Measurements from ENCODE around the gene PRKD2.

PRKD2 gene

DNA sequence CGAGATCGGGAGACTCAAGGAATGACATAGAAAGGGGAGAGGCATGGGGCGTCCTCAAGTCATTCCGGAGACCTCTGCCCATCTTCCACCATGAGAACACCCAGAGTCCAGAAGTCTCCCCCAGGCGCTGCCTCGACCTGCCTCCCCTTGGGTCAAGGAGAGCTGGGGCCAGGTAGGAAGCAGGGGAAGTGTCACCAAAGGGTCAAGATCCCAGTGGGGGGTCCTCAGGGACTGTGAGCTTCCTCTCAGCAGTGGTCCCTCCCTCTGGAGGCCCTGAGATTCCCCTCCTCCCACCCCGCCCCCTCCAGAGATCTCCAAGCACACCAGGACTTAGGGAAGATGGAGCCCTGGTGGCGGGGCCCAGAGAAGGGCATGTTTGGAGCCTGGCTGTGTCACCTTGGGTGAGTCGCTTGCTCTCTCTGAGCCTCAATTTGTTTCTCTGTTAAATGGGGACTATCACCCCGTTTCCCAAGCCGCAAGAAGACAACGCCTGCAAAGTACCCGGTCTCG, 56.9 kb downstream of the PRKD2 start:
- DNase-seq, result peak; percentile 1

DNA sequence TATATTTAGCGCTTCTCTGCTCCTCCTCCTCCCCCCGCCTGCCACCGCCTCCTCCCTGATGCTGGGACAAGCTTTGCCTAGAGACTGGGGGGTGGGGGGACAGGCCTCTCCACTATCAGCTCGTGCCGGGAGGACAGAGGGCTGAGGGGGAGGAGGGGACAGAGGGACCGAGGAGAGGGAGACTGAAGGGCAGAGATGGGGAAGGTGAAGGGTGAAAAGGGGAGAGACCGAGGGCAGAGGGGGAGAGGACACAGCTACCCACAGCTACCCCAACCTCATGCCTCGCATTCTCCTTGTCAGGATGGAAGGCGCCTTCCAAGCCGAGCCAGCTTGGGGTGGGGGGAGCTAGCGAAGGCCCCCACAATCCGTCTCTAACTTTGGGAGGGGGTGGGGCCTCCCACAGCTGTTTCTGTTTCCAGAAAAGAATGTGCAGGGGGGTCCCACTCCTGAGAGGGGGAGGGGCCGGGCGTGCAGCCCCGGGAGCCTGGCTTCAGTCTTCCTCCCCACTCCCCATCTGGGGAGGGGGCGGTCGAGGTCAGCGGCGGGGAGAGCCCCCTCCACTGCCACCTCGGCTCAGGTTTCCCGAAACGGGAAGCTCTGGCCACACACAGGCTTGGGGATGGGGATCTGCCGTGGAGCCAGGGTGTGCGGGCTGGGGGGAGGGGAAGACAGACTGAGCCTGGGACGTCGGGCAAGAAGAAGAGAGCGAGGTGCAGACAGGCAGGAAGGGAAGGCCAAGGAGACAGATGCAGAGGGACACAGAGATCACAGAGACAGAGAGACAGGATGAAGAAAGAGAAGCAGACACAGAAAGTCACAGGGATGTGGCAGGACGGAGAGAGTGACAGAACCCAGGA, 57.5 kb downstream of the PRKD2 start:
- DNase-seq, result no peak

DNA sequence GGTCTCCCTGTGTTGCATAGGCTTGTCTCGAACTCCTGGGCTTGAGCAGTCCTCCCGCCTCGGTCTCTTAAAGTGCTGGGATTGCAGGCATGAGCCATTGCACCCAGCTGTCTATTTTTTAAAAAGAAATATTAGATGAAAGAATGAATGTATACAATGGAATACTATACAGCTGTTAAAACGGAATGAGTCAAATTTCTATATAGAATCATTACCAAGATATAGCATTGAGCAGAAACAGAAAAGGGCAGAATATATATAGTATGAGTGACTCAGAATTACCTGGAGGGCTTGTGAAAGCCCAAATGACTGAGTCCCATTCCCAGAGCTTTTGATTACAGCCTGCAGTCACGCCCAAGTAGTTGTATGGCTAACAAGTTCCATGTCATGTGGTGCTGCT, 60.4 kb downstream of the PRKD2 start:
- no peak for DNase-seq

DNA sequence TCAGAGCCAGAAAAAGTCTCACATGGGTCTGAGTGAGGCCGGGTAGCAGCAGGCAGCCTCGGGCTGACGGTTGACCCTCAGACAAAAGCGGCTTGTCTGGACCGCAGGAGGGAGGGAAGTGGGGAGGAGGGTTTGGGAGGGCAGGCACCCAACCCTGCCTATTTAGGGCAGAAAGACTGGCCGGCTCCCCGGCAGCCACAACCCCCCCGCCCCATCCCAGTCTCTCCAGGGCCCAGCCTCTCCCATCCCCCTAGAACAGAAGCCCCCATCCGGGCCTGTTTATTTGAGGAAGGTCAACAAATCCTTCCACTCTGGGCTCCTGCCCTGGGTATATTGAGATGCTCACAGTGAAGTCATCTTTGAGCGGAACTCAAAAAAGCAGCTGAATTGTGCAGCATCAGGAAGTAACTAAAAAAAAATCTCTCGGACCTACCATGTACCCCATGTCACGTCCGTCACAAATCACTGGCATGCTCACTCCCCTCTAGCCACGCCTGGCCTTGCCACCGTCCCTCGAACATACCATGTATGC, 62.2 kb downstream of the PRKD2 start:
- no peak for DNase-seq

DNA sequence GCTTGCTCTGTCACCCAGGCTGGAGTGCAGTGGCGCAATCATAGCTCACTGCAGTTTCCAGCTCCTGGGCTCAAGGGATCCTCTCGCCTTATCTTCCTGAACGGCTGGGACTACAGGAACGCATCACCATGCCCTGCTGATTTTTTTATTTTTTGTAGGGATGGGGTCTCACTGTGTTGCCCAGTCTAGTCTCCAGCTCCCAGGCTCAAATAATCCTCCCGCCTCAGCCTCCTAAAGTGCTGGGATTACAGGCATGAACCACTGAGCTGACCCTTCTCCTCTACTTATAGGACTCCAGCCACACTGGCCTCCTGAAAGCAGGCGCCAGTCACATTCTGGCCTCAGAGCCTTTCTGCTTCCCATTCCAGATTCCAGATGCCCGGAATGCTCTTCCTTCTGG, 66.5 kb downstream of the PRKD2 start:
- no peak for DNase-seq

GRCh38 chr19:46648961-46649960, 67.7 kb downstream of the PRKD2 start:
- DNase-seq, result no peak

DNA sequence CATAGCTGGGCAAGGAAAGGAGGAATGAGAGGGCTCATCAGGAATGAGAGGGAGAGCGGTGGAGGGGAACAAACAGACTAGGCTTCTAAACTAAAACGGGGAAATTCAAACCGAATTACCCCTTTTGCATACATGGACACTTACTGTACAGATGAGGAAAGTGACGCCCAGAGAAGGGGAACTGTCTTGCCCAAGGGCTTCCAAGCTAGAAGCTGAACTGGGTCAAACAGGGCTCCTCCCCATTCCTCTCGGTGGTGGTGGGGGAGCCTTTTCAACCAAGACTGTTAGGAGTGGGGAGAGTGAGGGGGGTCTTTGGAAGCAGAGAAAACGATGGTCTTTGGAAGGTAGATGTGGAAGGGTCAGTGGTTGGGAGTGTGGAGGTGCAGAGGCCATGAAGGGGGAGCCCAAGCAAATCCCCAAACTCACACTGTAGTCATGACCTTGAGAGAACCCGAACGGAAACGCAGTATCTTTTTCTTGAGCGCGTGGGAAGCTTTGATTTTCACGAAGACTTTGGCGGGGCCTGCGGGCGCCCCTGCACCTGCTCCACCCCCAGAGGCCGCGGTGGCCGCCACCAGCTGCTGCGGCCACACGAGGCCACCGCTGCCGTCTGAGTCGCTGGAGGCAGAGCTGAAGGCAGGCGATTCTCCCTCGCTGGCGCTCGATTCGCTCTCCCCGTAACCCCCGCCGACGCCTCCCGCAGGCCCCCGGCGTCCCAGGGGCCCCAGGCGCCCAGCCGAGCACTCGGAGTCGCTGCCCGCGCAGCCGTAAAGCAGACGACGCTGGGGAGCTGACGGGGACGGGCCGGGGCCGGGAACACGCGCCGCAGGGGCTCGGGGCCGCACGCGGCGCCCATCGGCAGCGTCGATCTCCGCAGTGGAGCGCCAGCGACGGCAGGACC, 68.6 kb downstream of the PRKD2 start:
- DNase-seq, result no peak

DNA sequence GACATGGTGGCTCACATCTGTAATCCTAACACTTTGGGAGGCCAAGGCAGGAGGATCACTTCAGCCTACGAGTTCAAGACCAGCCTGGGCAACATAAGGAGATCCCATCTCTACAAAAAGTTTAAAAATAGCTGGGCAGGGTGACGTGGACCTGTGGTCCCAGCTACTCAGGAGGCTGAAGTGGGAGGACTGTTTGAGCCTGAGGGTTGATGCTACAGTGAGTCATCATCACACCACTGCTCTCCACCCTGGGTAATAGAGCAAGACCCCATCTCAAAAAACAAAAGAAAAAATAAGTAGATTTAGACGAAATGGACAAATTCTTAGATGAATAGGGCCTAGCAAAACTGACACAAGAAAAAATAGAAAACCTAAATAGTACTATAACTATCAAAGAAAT, 70.5 kb downstream of the PRKD2 start:
- DNase-seq, result no peak

DNA sequence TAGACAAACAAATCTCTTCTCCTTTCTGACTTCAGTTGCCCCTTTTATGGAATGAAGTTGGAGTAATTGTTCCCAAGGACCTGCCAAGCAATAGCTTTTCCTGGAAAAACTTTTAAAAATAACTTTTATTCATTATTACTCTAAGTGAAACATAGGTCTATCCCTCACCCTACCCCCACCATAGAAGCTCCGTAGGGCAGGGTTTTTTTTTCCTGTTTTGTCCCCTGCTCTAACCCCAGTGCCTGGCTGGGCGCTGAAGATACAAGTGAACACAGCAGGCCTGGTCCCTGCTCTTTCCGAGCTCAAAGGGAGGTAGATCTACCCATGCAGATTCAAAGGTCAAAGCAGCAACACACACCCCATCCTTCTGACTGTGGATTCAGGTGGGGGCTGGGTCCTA, 72.2 kb downstream of the PRKD2 start:
- no peak for DNase-seq

- no peak for DNase-seq
Measured at GRCh38 chr19:46640656-46641055, 76.3 kb downstream of the PRKD2 start.

DNA sequence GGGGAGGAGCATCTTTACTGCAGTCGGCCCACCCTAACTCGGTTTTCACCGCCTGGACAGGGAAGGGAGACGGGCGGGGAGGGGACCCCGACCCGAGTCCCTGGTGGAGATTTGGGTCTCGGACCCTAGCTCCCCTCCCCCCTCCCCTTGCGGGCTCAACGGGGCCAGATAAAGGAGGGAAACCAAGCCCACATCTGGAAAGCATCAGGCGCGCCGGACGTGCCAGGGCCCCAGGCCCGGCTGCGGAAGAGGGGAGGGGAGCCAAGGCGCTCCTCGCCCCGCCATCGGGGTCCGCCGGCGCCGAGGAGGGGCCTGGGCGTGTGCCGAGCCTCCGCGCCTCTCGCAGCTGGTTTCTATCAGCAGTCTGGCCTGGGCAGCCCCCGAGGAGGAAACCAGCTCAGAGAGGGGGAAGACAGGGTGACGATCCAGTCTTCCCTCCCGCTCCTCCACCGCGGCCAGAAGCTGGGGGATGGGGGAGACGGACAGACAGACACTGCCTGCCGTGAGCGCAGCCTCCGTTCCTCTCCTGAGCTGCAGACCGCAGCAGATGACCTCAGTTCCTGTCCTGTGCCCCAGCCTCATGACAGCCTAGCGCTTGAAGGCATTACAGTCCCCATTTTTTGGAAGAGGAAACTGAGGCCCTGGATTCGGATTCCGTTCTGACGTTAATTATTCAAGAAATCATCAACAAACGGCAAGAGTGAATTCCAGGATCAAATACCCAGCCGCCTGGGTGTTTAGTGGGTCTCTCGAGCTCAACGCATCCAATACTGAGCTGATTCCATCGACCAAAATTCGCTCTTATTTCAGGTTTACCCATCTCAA, 77.3 kb downstream of the PRKD2 start:
- DNase-seq, result no peak

GRCh38 chr19:46637224-46637623, 79.7 kb downstream of the PRKD2 start:
- DNase-seq, result no peak

DNA sequence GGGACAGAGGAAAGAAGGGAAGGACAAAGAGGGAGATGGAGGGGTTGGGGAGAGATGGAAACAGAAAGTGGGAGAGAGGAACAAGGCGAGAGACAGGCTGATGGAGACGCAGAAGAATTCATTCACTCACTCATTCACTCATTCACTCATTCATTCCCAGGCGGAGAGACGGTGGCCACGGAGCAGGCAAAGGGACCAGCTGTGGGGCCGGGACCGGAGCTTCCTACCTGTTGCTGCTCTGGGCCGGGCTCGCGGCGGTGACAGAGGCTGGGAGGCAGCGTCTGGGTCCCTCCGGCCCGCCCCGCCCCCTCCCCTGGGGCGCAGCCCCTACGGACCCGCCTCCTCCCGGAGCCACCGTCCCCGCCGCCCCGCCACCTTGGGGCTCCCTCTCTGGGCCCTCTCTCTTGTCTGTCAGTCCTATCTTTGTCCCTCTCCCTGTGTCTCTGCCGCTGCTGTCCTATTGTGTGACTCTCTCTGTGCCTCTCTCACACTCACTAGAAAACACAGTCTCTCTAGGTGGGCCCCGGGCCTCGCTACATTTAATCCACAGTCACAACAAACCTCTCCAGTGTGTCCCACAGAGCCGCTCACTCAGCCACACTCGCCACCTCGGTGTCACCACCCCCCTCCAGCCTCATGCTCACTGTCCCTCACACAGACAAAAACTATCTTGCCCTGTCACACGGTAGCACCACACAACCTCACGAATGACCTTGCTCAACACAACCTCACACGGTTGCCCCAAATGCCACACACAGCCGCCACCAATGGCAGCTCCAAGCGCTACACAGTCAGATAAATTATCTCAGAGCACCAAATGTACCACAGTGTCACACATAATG, 80.8 kb downstream of the PRKD2 start, which contains the start of gene GNG8:
TSS of gene GNG8 (minus strand) at position 283 of the 842 bp plus-strand sequence. CDS start 1,520 bp downstream, outside the sequence.
- no peak for DNase-seq

DNA sequence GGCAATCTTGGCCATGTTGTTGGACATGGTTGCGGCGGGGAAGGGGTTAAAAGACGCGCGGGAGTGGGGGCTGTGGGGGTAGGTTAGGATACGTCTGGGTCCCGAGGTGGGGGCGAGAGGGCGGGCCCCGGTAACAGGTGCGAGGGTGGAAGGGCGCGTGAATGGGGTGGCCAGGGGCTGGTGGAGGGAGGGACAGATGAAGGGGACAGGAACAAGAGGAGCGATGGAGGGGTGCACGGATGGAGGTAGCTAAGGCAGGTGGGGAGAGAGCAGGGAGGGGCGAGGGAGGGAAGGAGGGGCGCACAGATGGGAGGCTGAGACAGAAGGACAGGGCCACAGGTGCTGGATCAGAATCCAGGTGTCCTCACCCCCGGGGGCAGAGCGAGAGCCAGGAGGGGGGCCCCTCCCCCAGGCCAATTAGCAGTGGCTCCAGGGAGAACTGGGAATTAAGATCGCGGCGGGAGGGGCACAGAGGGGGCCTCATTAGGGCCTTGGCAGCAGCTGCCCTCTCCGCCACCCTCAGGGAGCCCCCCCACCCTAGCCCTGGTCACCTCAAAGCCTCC, 82.2 kb downstream of the PRKD2 start:
- no peak for DNase-seq

- no peak for DNase-seq
Measured at GRCh38 chr19:46634045-46634655, 82.8 kb downstream of the PRKD2 start.

DNA sequence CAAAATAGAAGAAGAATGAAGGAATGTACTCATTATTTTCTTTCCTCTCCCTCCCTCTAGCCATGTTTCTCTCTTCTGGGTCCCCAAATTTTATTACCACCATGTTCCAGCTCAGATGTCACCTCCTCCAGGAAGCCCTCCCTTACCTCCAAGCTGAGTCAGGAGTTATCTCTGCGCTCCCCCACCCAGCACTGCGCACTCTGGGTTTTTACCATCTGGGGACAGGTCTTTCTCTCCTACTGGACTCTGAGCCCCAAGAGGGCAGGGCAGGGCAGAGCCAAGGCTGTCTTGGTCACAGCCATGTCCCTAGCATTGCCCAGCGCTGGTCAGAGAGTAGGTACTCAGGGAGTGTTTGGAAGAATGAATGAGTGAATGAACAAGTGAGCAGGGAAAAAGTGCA, 83.8 kb downstream of the PRKD2 start:
- DNase-seq, result no peak

GRCh38 chr19:46631481-46631880, 85.4 kb downstream of the PRKD2 start:
- no peak for DNase-seq

DNA sequence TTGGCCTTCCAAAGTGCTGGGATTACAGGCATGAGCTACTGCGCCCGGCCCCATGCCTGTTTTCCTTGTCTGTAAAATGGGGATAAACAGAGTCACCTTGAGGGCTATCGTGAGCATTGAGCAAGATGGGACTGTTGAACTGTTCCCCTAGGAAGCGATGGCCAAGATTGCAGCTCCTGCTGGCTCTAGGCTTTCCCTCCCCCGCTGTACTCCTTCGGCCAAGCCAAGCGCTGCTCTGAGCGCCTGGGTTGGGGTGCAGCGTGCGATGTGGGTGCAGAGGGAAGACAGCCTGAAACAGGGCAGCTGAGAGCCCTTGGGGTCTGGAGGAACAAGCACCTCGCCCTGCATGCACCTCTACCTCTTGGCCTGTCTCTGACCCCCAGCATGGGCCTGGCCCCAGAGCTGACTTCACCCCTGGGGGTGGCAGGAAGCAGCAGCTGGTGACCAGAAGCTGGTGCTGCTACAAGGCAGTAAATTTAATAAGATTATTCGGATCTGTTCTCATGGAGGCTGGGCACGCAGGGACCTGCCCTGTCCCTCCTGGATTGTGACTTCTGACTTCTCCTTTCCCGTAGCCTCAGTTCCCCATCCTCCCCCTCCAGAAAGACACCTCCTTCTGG, 86.2 kb downstream of the PRKD2 start:
- no peak for DNase-seq

DNA sequence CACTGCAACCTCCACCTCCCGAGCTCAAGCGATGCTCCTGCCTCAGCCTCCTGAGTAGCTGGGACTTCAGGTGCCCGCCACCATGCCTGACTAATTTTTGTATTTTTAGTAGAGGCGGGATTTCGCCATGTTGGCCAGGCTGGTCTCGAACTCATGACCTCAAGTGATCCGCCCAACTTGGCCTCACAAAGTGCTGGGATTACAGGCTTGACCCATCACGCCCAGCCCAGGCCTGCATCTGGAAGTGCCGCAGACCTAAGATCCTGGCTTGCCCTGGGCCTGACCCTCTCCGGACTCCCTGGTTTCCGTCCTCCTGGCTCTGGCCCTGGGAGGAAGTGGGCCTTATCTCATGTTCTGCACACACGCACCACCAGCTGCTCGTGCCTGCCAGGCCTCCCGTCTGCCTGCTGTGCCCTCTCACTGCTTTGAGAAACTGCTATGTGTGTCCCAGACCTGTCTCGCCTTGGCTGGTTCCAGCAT, 87.3 kb downstream of the PRKD2 start:
- DNase-seq, result no peak

All from NCI-H1694 treated with DMSO at 0.1 percent for 48 hours (cell line).